NCI-H524 treated with DMSO at 0.1 percent for 48 hours (cell line): Measurements from ENCODE around the gene ANTXR1.

Experiments used
- DNase-seq: peaks from one replicate; lab custom pipeline; 2025; lab: John Stamatoyannopoulos, UW

The ANTXR1 gene

DNA sequence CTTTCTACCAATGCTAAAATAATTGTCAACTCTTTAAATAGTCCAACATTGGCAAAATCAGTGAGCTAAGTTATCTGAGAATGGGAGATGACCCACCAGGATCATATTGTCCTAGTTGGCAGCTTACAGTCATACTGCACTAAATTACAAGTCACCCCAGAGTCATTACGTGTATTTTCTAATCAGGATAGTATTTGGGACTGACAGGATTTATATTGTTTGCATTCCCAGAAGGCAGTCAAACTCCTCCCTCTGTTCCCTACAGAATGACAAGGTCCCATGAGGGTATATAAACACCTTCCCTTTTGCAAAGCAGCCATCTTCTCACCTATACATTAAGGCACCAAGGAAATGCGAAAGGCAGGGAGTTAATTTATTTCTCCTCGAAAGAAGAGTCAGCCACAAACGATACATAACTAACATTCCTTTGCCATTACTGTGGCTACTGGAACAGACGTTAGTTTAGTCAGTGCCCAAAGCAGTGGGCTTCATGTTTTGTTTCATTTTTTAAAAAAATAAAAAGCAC, 125.3 kb downstream of the ANTXR1 start:
- DNase-seq = no peak

DNA sequence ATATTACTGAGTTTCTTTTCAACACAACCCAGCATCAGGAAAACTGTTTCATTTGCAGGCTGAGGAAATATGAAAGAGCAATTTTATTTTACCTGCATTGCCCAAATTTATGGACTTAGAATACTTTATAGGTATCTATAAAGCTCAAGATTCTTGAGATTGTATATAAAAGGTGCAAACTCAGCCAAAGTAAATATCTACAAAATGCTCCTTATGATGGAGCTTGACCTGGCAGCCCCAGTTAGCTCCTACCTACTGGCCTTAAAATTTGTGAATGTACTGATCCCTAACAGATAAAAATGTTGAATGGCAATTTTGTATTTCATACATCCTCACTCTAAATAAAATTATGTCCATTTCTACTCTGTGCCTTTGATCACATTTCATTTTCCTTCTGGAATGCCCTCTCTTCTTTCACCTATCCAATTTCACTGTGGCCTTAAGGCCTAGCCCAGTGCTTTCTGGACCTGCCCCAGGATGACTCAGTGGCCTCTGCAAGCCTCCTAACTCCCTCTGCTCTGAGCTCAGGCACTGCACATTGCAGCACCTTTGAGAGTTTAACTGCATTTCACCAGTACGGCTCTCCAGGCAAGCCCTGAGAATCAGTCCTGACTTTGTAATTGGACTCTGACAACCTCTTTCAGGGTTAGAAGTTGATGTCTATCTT, 125.9 kb downstream of the ANTXR1 start:
- no peak for DNase-seq

GRCh38 chr2:69139778-69140670, 127.0 kb downstream of the ANTXR1 start:
- DNase-seq = no peak

- no peak for DNase-seq
Observed at GRCh38 chr2:69141061-69141460, 128.1 kb downstream of the ANTXR1 start.

GRCh38 chr2:69143748-69144360, 130.9 kb downstream of the ANTXR1 start:
- DNase-seq = no peak

DNA sequence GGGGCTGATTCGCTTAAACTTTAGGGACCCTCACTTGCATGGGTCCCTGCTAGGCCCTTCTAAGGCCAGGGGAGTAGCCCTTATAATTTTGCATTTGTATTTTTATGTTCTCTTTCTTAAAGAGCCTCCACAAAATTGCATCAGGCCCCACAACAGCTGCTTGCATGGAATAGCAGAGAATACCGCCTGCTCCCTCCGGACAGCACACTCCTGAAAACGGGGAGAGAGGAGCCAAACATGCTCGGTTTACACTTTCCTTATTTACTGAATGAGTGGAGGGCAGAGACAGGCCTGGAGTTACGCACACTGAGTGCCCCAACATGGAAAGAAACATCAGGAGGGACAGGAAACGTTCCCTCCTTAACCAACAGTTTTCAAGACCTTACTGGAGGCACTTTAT, 132.2 kb downstream of the ANTXR1 start:
- DNase-seq = no peak

DNA sequence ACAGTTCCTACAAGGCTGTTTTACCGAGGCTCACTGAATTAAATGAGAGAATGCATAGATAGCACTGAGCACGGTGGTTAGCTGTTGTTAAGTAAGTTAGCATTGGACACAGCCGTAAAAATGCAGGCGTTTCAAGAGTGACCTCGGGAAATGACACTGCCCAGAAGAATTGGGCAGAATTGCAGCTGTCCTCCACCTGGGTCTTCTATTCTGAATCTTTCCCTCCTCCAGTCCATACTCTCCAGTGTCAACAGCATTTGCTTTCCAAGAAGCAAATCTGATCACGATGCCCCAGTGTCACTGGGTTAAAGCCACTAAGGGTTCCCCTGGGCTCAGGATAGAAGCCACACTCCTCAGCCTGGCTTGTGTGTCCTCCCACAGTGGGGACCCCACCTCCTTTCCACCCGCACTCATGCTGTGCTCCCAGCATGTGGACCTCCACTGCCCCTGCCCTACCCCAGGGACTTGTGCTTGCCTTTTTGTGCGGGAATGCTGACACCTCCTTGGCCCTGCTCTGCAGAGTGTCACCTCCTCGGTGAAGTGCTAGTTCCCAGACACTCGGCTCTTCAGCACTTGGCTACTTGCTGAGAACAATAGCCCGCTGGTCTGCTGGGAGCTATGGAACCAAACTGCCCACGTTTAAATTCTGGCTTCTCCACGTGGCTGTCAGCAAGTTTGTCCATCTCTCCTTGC, 135.0 kb downstream of the ANTXR1 start:
- DNase-seq = no peak

DNA sequence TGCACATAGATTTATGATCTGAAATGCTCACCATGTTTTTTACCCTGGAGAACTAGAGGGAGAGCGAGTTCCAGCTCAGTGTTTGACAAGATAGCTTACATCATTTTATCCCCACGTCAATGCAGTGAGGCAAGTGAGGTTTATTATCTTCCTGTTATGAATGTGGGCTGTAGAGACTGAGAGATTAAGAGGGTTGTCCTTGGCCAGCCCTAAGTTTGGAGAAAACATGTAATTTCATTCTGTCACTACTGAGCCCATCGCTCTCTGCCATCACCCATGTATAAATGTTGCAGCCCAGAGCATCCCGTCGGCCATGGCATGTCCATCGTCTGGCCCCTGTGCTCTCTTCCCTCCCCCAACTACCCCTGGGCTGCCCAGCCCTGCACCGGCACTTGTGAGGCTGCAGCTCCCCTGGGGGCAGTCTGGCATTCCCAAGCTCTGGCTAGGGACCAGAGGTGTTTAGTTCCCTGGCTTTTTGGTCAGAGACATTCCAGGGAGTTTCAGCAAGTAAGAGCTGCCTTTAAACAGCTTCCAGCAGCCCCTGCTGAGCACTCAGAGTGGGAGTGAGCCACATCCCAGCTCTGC, 136.7 kb downstream of the ANTXR1 start:
- DNase-seq = no peak

DNA sequence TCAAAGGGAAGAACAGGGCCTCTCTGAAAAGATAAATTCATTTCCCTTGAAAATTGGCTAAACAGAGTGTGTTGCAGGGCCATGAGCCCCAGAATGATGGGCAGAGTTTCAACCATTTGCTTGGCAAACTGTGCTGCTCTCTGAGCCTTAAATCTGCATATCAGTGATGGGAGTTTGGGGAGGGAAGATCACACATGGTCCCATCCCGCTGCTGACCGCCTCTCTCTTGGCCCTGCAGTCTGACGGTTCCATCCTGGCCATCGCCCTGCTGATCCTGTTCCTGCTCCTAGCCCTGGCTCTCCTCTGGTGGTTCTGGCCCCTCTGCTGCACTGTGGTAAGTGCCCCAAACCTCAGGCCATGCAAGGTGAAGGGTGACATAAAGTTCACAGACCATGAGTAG, 139.0 kb downstream of the ANTXR1 start:
- no peak for DNase-seq

DNA sequence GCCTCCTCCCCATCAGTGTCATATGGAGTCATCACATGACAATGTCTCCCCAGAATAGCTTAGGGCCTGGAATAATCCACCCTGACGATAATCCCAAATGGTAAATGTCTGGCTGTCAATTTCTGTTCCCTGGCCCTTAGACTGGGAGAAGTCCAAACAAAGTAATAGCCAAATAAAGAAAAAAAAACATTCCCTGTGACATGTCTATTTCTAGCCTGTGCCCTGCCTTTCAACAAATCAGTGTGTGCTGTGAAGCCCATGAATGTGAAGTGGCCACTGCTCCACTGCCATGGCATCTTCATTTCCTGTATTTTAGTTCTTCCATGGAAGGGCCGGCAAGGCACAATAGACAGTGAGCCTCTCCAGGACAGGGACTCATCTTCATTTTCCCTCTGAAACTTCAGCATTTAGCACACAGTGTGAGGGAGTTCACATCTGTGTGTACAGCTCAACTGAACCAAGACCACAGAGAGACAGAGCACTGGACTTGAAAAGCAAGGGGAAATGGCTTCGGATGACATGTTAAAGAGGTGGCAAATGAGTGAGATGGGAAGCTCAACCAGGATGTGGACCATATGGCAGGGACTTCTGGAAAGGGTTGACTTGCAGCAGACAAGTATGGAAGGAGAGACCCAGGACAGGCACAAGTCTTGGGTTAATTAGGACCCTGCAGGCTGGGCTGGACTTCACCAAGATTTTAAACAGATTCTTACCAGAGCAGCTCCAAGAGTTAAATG, 140.0 kb downstream of the ANTXR1 start:
- DNase-seq = no peak

GRCh38 chr2:69154106-69154505, 141.1 kb downstream of the ANTXR1 start:
- no peak for DNase-seq

DNA sequence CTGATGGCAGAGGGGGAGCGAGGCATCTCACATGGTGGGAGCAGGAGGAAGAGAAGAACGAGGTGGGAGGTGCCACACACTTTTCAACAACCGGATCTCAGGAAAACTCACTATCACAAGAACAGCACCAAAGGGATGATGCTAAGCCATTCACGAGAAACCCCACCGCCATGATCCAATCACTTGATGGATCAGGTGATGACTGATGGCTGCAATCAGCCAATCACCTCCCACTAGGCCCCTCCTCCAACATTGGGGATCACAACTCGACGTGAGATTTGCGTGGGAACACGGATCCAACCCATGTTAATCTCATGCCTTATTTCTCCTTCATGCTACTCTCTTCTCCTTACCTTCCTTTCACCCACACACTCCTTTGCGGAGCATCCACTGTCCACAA, 143.6 kb downstream of the ANTXR1 start:
- DNase-seq = no peak

DNA sequence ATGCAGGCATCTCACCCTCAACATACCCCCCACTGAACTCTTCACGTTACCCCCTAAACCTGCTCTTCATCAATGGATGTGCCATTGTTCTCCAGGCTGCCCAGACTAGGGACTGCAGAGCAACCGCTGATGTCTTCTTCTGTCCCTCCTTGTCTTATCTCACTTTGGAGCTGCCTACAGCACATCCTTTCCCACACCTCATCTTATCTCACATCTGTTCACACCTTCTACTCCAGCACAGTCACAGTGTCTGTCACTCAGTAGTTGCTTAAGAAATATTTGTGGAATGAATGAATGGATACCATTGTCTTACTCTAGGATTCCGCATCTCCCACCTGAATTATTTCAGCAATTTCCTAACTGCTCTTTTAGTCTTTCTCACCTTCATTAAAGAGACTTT, 144.5 kb downstream of the ANTXR1 start:
- no peak for DNase-seq

DNA sequence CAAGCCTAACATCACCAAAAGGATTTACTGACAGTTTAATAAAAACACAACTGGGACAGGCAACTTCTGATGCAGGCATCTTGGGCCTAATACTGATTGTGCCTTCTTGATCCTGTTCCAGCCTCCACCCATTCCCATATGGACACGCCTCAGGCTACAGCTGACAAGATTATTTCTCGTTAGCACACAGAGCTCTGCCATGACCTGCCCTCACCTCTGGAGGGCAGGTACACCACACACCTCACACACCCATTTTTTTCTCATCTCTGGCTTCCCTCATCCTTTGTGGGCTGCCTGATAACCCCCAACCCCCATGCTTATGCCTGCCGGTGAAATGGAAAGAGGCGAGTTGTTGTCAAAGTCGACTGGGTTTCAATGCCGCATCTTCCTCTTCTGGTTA, 147.0 kb downstream of the ANTXR1 start:
- no peak for DNase-seq

- DNase-seq = no peak
Observed at GRCh38 chr2:69162057-69162456, 149.1 kb downstream of the ANTXR1 start.

- no peak for DNase-seq
Observed at GRCh38 chr2:69163109-69163508, 150.1 kb downstream of the ANTXR1 start.

GRCh38 chr2:69163556-69163955, 150.6 kb downstream of the ANTXR1 start:
- DNase-seq = no peak

- DNase-seq = no peak
Observed at GRCh38 chr2:69164061-69164778, 151.2 kb downstream of the ANTXR1 start.

- no peak for DNase-seq
Observed at GRCh38 chr2:69165091-69165880, 152.3 kb downstream of the ANTXR1 start.

- no peak for DNase-seq
Observed at GRCh38 chr2:69166465-69166811, 153.5 kb downstream of the ANTXR1 start.
